HCT116 (cell line): ENCODE results near the gene GRM8.

Source experiments
- CBX3 ChIP-seq: IDR thresholded peaks from 2 replicates; pipeline ENCODE4 v1.6.1; 2012; ENCODE audit warnings: low read depth
- CTCF ChIP-seq, 3 experiments: fragments of 200-600 bp in 1 of 3; sonication (generic) in 1 of 3; IDR thresholded peaks in 2 of 3; conservative IDR thresholded peaks in 1 of 3; 2 replicates each; pipeline ENCODE4 v1.5.1; 2012 to 2017; ENCODE audit warnings: low read depth in 2 of 3, low read length in 2 of 3, antibody characterized with exemption in 1 of 3, borderline replicate concordance in 1 of 3, control low read depth in 1 of 3, mild to moderate bottlenecking in 1 of 3, mixed read lengths in 1 of 3, mixed run types in 1 of 3, moderate library complexity in 1 of 3; ENCODE audit not compliant: insufficient read depth in 1 of 3
- FOSL1 ChIP-seq: IDR thresholded peaks from 2 replicates; pipeline ENCODE4 v1.6.1; 2012; ENCODE audit warnings: low read depth
- ZNF274 ChIP-seq: fragments of 200-500 bp; sonication (Bioruptor generic); IDR thresholded peaks from 2 replicates; pipeline ENCODE4 v1.6.1; 2014; ENCODE audit warnings: mild to moderate bottlenecking, low read depth, low read length, inconsistent platforms

GRCh38 chr7:126424985-126425384, 827.8 kb downstream of the GRM8 start:
- TF ChIP-seq CBX3 (no peak), FOSL1 (no peak), CTCF (IDR thresholded peaks at IDR 0.05 in 2 of 3, conservative IDR thresholded peaks at IDR 0.05 in 1 of 3; ENCODE audit: borderline replicate concordance in 1 of 3, insufficient read depth in 1 of 3, low read depth in 2 of 3, low read length in 2 of 3) (no peak), ZNF274 (no peak)
